Erythroblast (primary cell): ENCODE measurements around the gene RAD21L1.

Experiments used
- GATA1 ChIP-seq: IDR thresholded peaks from 2 replicates; pipeline ENCODE4 v1.6.1; 2011; ENCODE audit warnings: low read depth, mild to moderate bottlenecking, control low read depth, low read length, moderate library complexity
- POLR2A ChIP-seq: IDR thresholded peaks from 2 replicates; pipeline ENCODE4 v1.6.1; 2011; ENCODE audit warnings: mild to moderate bottlenecking, low read length

GRCh38 chr20:1296922-1297321 is 71.1 kb downstream of the RAD21L1 start:
- no peak for TF ChIP-seq POLR2A
- no peak for TF ChIP-seq GATA1
